HCT116 (cell line): ENCODE results near the gene SCGB3A2. TPM values are rescaled to one million over a fixed set of nuclear protein-coding genes. Genes with fewer than 3 reads are reported as not detected.

Source experiments
- ATAC-seq: fragments of 200-7000 bp; cut with Tn5 transposase; 2 replicates; pipeline ENCODE4 v1.9.1; 2020; ENCODE audit warnings: mild to moderate bottlenecking, moderate library complexity
- BruUV-seq: library from RNA; stranded (reverse); fragments of 400-500 nt; replicated peaks from 2 replicates; lab custom pipeline; 2021; lab: Mats Ljungman, UMichigan
- CTCF ChIA-PET: fragments of 300-600 bp; sonication (Branson Sonifier 250); formaldehyde crosslinking; loops from one replicate; lab custom pipeline; 2021; ENCODE audit warnings: antibody characterized with exemption; lab: Charles Lee
- POLR2A ChIA-PET: fragments of 300-600, 350-600 bp; sonication (Branson Sonifier 250); formaldehyde crosslinking; loops from one replicate; lab custom pipeline; 2021; ENCODE audit warnings: antibody characterized with exemption; lab: Charles Lee
- RAD21 ChIA-PET, 2 experiments: fragments of 300-600 bp; sonication (Branson Sonifier 250); formaldehyde crosslinking; loops; one replicate each; lab custom pipeline; 2023; ENCODE audit warnings: low total read pairs in 2 of 2; ENCODE audit not compliant: uncharacterized antibody in 2 of 2, unreplicated experiment in 2 of 2, low non-redundant PET in 1 of 2; lab: Charles Lee
- DNase-seq: peaks from one replicate; pipeline ENCODE4 v3.0.0-alpha.2; 2010; ENCODE audit warnings: low read depth, low spot score
- H2AFZ ChIP-seq: fragments of 200-600 bp; shearing (Covaris generic), sonication (generic); 2 replicates; pipeline ENCODE4 v1.6.1; 2017; ENCODE audit warnings: low read depth, mixed run types, mixed read lengths, antibody characterized with exemption, low read length; ENCODE audit not compliant: poor library complexity, severe bottlenecking
- H3K27ac ChIP-seq: 2 replicates; pipeline ENCODE4 v1.5.1; 2012; ENCODE audit warnings: low read depth, low read length
- H3K27me3 ChIP-seq: fragments of 200-600 bp; sonication (generic); 2 replicates; pipeline ENCODE4 v1.6.1; 2016; ENCODE audit warnings: mixed run types, low read length, mixed read lengths; ENCODE audit not compliant: insufficient read depth
- H3K36me3 ChIP-seq, 2 experiments: fragments of 200-500 bp in 1 of 2; fragments of 200-600 bp in 1 of 2; sonication (Bioruptor generic) in 1 of 2; sonication (generic) in 1 of 2; 2 replicates each; pipeline versions ENCODE4 v1.5.1 to v1.6.1; 2014 to 2016; ENCODE audit warnings: low read length in 2 of 2, inconsistent platforms in 1 of 2, mixed read lengths in 1 of 2, mixed run types in 1 of 2; ENCODE audit not compliant: insufficient read depth in 2 of 2, control insufficient read depth in 1 of 2
- H3K4me1 ChIP-seq, 2 experiments: fragments of 200-600 bp in 1 of 2; sonication (generic) in 1 of 2; 2 replicates each; pipeline versions ENCODE4 v1.5.1 to v1.6.1; 2012 to 2017; ENCODE audit warnings: low read length in 2 of 2, inconsistent platforms in 1 of 2, mild to moderate bottlenecking in 1 of 2, mixed read lengths in 1 of 2, mixed run types in 1 of 2, moderate library complexity in 1 of 2; ENCODE audit not compliant: insufficient read depth in 2 of 2, control insufficient read depth in 1 of 2
- H3K4me2 ChIP-seq: fragments of 200-600 bp; sonication (generic); 2 replicates; pipeline ENCODE4 v1.6.1; 2017; ENCODE audit warnings: mixed run types, low read length, mixed read lengths
- H3K4me3 ChIP-seq, 2 experiments: fragments of 200-600 bp in 1 of 2; sonication (generic) in 1 of 2; replicated peaks in 1 of 2; 2 replicates each; pipeline ENCODE4 v1.5.1; 2011 to 2016; ENCODE audit warnings: low read length in 2 of 2, control low read depth in 1 of 2, low read depth in 1 of 2, mild to moderate bottlenecking in 1 of 2, mixed read lengths in 1 of 2, mixed run types in 1 of 2
- H3K79me2 ChIP-seq: fragments of 200-600 bp; sonication (generic); 2 replicates; pipeline ENCODE4 v1.6.1; 2017; ENCODE audit warnings: mild to moderate bottlenecking, mixed run types, low read length, moderate library complexity, mixed read lengths; ENCODE audit not compliant: insufficient read depth
- H3K9ac ChIP-seq: fragments of 200-600 bp; sonication (generic); 2 replicates; pipeline ENCODE4 v1.6.1; 2016; ENCODE audit warnings: low read length, mixed read lengths
- H3K9me2 ChIP-seq: fragments of 200-600 bp; sonication (generic), shearing (Covaris generic); 2 replicates; pipeline ENCODE4 v1.6.1; 2017; ENCODE audit warnings: mixed run types, mild to moderate bottlenecking, moderate library complexity; ENCODE audit not compliant: insufficient read depth
- H3K9me3 ChIP-seq, 2 experiments: fragments of 200-500 bp in 1 of 2; fragments of 200-600 bp in 1 of 2; sonication (Bioruptor generic) in 1 of 2; sonication (generic) in 1 of 2; 2 replicates each; pipeline ENCODE4 v1.6.1; 2014 to 2017; ENCODE audit warnings: low read length in 2 of 2, mixed read lengths in 2 of 2, inconsistent platforms in 1 of 2, low read depth in 1 of 2, mild to moderate bottlenecking in 1 of 2, mixed run types in 1 of 2, moderate library complexity in 1 of 2; ENCODE audit not compliant: control insufficient read depth in 1 of 2, insufficient read depth in 1 of 2
- H4K20me1 ChIP-seq: fragments of 200-600 bp; sonication (generic), shearing (Covaris generic); 2 replicates; pipeline ENCODE4 v1.6.1; 2017; ENCODE audit warnings: mixed run types, mild to moderate bottlenecking, moderate library complexity; ENCODE audit not compliant: insufficient read depth
- POLR2AphosphoS5 ChIP-seq: IDR thresholded peaks from 2 replicates; pipeline ENCODE4 v1.6.1; 2011; ENCODE audit warnings: mild to moderate bottlenecking, low read depth, low read length, moderate library complexity
- intact Hi-C: fragments of 100-400 bp; cut with micrococcal nuclease; formaldehyde crosslinking; loops from 2 replicates; pipeline ENCODE4 v1.10.0; 2022
- total RNA-seq: library from RNA; stranded (reverse); gene quantifications from one replicate; pipeline ENCODE4 v1.2.1, GENCODE V29; 2021; ENCODE audit not compliant: unreplicated experiment

SCGB3A2 gene
- total RNA-seq, 1 experiment from 2014 or later = not detected

DNA sequence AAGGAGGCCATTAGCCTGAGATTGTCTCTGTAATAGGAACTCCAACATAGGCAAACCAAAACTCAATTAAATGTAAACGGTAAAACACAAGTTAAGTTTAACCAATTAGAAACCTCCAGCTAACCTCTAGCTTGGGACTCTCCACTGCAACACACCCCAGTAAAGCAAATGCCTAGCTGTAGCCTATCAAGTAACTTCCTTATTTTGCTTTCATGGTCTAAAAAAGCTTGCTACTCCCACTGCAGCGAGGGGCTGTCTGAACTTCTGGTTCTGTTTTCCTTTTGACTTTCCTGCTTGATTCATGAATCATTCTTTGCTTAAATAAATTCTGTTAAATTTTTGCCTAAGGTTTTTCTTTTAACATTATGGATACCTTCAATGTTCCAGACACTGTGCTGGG is 52.3 kb downstream of the SCGB3A2 start:
- intact Hi-C loops = no loop called here
- ChIA-PET CTCF (no interaction called here), RAD21 (no interaction called here), POLR2A (no interaction called here)
- Histone ChIP-seq H3K4me2 (no peak overlapping the region), H3K4me1 (no peaks in the 10 kb centered on the region), H3K27me3 (peaks cover 13% of the 10 kb centered on the region; the same call in 1 of the 2 replicates), H4K20me1 (no peaks in the 10 kb centered on the region), H3K27ac (no peak overlapping the region), H3K9me2 (no peaks in the 10 kb centered on the region), H3K4me3 (no peak overlapping the region), H3K9me3 (no peaks in the 10 kb centered on the region), H3K79me2 (no peaks in the 10 kb centered on the region), H3K9ac (no peak overlapping the region), H2AFZ (no peak overlapping the region), H3K36me3 (no peaks in the 10 kb centered on the region)
- DNase-seq = no peak
- no TSS peak for BruUV-seq
- no peak for TF ChIP-seq POLR2AphosphoS5
- no peak for ATAC-seq

Other genes starting within 250 kb of the SCGB3A2 start
- gene JAKMIP2, start 96.0 kb upstream of the SCGB3A2 start, total RNA-seq = not detected
- 4.5 TPM for gene SPINK1, start 47.0 kb upstream of the SCGB3A2 start, total RNA-seq
- gene C5orf46, start 27.8 kb downstream of the SCGB3A2 start, total RNA-seq = not detected
- gene SPINK5, start 185.3 kb downstream of the SCGB3A2 start, total RNA-seq = not detected